Fibroblast of skin of scalp (primary cell): ENCODE measurements around the gene IL17RE. TPM values are rescaled to one million over a fixed set of nuclear protein-coding genes. Genes with fewer than 3 reads are reported as not detected.
"Not testable (repeated sequence)": the region's sequence is repeated elsewhere in the genome, so short reads cannot be mapped to it uniquely, and the experiment has no call there.

Source experiments
- DNase-seq: peaks from one replicate; pipeline ENCODE4 v3.0.0-alpha.2; 2013
- polyA plus RNA-seq, 2 experiments: library from polyadenylated mRNA; unstranded; fragments of 120-200 nt; gene quantifications; one replicate each; pipeline ENCODE4 v1.2.1, GENCODE V29; 2013; ENCODE audit not compliant: insufficient read length in 2 of 2

IL17RE gene
- 3.4 TPM for polyA plus RNA-seq (2013, experiment 1 of 2; ENCODE audit: insufficient read length)
- 3.5 TPM for polyA plus RNA-seq (2013, experiment 2 of 2; ENCODE audit: insufficient read length)

- no peak for DNase-seq
Measured at GRCh38 chr3:9902372-9903237, at the start of gene IL17RE. Gene IL17RE (plus strand): TSS chr3:9902848. CDS start chr3:9902933, 85 bp downstream.

- DNase-seq = not testable (repeated sequence)
Measured at GRCh38 chr3:9854291-9854940, 48.2 kb upstream of the IL17RE start.

GRCh38 chr3:9855594-9855993 lies 47.1 kb upstream of the IL17RE start:
- DNase-seq = no peak

GRCh38 chr3:9859530-9860025 lies 43.1 kb upstream of the IL17RE start:
- DNase-seq = no peak

GRCh38 chr3:9861201-9861600 lies 41.4 kb upstream of the IL17RE start:
- no peak for DNase-seq

- DNase-seq = no peak
Measured at GRCh38 chr3:9861626-9862130, 41.0 kb upstream of the IL17RE start.

DNA sequence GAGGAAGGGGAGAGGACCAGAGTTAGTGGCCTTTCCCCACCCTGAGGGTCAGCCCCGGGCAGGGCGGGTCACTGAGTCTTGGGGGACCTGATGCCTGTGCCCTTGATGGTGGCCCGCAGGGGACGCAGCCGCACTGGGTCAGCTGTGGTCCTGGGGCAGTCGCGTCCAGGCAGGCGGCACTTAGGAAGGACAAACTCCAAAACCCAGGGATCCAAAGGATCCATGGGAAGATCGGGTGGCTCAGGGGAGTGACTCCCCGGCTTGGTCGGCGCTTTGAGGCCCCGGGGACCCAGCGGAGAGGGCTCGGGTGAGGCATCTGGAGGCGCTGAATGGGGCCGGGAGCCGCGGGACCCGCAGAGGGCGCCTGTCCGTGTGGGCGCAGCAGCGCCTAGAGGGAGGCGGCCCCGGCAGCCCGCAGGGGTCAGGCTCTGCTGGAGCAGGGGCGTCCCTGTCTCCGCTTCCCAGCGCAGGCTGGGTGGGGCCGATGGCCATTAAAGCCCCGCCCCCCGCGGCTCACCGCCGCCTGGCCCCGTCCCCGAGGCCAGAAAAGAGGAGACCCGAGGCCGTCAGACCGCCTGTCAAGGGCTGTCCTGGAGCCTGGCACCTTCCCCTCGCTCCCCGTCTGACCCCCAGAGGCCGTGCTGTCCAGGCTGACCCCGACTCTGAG lies 40.1 kb upstream of the IL17RE start:
- DNase-seq = peak; percentile 51

- no peak for DNase-seq
Measured at GRCh38 chr3:9863058-9863772, 39.4 kb upstream of the IL17RE start.

GRCh38 chr3:9864200-9864927 lies 38.3 kb upstream of the IL17RE start:
- DNase-seq = peak; percentile 76

- DNase-seq = not testable (repeated sequence)
Measured at GRCh38 chr3:9865125-9865637, 37.5 kb upstream of the IL17RE start.

DNA sequence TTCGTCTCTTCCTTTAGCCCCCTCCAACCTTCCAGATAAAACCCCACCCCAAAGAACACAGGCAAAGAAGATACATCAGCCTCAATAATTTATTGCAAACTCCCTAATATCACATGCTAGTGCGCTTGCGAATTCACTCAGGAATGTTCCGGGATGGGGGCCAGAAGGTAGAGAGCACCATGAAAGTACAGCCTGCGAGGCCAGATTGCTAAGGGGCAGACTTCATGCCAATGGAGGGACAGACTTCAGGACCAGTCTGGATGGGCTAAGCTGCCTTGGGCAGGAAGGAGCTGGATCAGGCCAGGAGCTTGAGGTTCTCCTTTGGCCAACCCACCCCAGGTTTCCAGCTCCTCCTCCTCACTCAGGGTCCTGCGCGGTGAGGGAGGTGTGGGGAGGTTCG lies 36.0 kb upstream of the IL17RE start:
- no peak for DNase-seq

DNA sequence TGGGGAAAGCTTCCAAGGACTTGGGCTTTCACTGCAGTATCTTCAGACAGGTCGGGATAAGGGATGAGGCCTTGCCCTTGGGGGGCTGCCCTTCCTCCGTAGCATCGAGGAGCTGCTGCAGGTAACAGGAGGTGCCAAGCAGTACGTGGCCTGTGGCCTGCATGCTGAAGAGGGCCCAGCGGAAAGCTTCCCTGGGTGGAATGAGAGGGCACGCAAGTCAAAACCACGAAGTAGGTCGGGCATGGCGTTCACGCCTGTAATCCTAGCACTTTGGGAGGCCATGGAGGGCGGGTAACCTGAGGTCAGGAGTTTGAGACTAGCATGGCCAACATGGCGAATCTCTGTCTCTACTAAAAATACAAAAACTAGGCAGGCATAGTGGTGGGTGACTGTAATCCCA lies 35.5 kb upstream of the IL17RE start:
- DNase-seq = no peak

GRCh38 chr3:9869955-9870354 lies 32.7 kb upstream of the IL17RE start:
- no peak for DNase-seq

DNA sequence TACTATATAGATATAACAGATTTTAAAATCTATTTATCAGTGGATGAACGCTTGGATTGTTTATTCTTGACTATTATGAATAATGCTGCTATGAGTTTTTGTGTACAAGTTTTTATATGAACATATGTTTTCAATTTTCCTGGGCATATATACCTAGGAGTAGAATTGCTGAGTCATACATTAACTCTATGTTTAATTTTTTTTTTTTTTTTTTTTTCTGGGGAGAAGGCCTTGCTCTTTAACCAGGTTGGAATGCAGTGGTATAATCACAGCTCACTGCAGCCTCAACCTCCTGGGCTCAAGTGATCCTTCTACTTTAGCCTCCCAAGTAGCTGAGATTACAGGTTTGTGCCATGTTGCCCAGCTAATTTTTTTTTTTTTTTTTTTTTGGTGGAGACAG lies 31.7 kb upstream of the IL17RE start:
- peak; percentile 75 for DNase-seq

GRCh38 chr3:9872067-9872466 lies 30.6 kb upstream of the IL17RE start:
- DNase-seq = not testable (repeated sequence)

DNA sequence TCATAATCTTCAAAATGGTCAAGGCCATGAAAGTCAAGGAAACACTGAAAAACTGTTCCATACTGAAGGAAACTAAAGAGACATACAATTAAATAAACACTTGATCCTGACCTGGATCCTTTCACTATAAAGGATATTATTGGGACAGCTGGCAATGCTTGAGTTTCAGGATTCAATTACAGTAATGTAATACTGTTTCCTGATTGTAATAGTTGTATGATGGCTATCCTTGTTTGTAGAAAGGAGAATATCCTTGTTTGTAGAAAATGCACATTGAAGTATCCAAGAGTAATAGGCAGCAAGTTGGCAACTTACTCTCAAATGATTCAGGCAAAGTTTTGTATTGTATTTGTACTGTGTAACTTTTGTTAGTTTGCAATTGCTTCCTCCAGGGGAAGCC lies 27.2 kb upstream of the IL17RE start:
- no peak for DNase-seq

GRCh38 chr3:9876255-9876654 lies 26.4 kb upstream of the IL17RE start:
- not testable (repeated sequence) for DNase-seq

GRCh38 chr3:9876991-9877390 lies 25.7 kb upstream of the IL17RE start:
- no peak for DNase-seq

DNA sequence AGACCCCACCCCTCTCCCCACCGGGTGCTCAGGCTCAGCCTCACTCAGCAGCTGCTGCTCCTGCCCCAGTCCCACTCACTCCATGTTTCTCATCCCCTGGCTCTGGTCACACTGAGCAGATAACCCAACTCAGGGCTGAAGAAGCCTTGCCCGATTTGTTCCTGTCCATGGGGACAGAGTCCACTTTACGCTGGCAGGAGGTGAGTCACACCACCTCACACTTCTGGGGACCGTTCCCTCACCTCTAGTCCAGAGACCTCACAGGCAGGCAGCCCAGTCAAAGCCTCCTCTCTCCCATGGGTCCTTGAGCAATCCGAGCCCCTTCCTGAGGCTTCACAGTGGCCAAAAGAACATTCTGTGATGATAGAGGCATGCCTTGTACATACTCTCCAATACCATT lies 23.9 kb upstream of the IL17RE start:
- no peak for DNase-seq

DNA sequence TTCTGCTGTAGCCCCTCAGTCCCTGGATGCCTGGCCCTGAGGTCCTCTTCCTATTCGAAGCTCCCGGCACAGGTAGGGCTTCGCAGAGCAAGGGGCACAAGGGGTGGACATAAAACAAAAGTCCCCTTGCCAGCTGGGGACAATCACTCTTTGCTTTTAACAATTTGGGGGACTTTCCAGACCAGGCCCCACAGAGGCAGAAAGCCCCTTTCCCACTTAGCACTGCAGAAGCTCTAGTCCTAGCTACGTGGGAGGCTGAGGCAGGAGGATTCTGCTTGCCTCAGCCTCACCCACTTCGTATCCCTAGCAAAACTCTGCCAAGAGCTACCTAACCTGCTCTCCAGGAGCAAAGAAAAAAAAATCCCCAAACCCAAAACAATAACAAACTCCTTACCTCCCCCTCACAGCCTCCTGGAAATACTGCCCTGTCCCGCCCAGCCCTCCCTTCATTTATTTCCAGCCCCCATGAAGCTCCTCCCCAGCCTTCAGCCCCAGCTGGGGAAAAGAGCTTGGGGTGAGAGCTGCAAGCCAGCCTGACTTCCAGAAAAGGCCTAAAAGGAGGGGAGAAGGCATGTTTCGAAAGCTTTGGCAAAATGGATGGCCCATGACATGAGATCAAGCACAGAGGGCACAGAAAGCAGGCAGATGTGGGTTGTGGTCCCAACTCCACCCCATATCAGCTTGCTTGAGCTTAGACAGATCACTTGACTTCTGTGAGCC lies 22.7 kb upstream of the IL17RE start, which contains the start of gene CIDEC:
TSS of gene CIDEC (minus strand) at position 424 of the 720 bp plus-strand sequence. CDS start 1,767 bp downstream, outside the sequence.
- no peak for DNase-seq
